Hematopoietic multipotent progenitor cell treated with erythropoietin and hydrocortisone succinate and interleukin-3 and kit ligand, for 15 days (in vitro differentiated cells): ENCODE measurements around the gene KCTD16.

Source experiments
- DNase-seq: peaks from one replicate; pipeline ENCODE4 v3.0.0-alpha.2; 2015; ENCODE audit warnings: low spot score

KCTD16 gene

DNA sequence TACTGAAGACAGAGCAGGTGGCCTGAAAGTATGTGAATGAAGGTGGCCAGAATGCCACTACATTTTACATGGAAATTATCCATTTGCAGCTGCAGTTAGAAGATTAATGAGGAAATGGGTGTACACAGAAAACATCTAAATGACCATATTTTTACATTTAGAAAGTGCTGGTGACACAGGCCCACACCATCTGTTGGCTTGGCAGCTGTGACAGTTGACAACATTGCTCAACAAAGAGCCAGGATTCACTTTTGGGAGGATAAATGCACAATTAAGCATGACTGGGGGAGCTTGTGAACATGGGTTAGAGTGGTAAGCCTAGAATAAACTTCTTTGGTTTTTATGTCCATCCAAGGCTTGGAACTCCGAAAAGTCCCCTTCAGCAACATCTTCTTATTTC, 360.5 kb downstream of the KCTD16 start:
- no peak for DNase-seq
